GM18951 (cell line): Measurements from ENCODE around the gene TST.

ENCODE experiments used
- POLR2A ChIP-seq: IDR thresholded peaks from 4 replicates; pipeline ENCODE4 v1.6.1; 2011; ENCODE audit warnings: mild to moderate bottlenecking; ENCODE audit not compliant: insufficient read length, insufficient read depth; ENCODE audit errors: extremely low read depth
- in situ Hi-C: fragments of 300-500 bp; cut with MboI; formaldehyde crosslinking; loops from one replicate; pipeline ENCODE4 v1.12.0; 2022; ENCODE audit warnings: low sequenced_read_pairs, mixed read lengths, inconsistent platforms; ENCODE audit not compliant: unreplicated experiment

The TST gene

DNA sequence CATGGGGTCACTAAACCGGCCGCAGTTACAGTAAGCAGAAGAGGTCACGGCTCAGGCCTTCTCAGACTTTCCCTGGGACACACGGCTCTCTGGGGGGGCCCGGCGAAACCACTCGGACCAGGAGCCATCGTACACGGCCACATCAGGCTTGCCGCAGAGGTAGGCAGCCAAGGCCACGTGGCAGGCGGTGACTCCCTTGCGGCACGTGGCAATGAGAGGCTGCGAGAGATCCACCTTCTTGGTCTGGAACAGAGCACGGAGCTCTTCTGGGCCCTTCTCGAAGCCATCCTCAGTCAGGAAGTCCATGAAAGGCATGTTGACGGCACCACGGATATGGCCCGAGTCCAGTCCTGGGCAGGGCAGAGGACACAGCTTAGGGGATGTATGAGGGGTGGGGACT is 8.3 kb downstream of the TST start:
- in situ Hi-C loops, result no loop called here
- no peak for TF ChIP-seq POLR2A

DNA sequence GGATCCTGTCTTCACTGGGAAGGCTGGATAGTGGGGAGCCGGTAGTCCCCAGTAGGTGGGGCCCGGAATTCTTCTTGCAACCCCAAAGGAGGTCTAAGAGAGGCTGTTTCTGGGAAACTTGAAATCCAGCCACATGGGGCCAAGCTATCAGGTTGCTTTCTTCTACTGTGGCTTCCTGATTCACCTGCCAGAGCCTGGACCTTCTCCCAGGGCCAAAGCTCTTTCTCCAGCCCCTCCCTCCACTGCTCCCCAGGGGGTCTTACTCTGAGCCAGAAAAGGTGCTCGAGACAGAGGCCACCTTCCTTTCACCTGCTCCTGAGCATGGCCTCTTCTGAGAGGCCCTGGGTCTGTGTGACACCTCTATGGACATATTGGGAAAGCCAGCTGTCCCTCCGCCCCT is 9.1 kb downstream of the TST start:
- in situ Hi-C loops, result no loop called here
- no peak for TF ChIP-seq POLR2A

DNA sequence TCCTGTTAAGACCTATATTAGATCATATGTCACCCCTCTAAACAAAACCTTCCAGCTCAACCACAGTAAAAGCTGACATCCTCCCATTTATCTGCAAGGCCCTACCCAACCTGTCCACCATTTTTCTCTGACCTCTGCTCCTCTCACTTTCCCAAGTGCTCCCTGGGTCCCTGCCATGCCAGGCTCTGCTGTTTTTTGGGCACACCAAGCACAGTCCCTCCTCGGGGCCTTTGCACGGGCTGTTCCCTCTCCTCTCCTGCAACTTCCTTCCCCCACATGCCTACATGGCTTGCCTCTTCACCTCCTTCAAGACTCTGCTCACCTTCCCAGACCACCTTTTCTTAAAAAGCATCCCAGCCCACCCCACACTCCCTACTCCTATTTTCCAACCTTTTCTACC is 9.8 kb downstream of the TST start:
- no peak for TF ChIP-seq POLR2A
- in situ Hi-C loops, result no loop called here

DNA sequence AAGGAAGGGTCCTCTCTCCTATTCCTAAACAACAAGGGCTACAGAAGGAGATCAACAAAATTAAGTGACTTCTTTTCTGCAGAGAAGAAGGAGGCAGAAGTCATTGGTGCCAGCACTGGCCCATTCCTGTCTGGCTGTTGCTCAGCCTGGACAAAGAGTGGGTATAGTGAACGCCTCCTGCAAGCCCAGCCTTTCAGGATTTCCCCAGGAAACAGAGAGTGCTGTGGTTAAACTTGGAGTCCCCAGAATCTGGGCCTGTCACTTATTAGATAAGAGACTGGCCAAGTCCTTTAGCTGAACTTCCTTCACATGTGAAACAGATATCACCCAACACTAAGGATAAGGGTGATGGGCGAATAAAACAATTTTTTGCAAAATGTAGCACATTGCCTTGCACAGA is 10.9 kb downstream of the TST start:
- TF ChIP-seq POLR2A, result no peak
- in situ Hi-C loops, result no loop called here

DNA sequence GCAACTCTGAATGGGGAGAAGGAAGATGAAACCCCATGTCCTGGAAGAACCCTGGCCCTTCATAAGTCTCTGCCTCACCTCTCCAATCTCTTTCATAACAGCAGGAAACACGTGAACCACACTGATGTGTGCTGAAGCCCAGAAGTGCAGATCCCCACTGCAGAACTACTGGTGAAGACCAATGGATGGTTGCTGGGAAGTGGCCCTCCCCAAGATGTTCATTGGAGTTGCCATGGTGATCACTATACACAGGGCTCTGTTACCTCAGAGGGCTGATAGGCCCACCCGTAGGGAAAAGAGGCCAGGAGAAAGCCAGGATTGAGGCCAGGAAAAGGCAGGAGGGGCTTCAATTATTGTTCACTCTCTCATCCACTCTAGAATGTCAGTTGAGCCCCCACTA is 11.6 kb downstream of the TST start:
- no peak for TF ChIP-seq POLR2A
- in situ Hi-C loops, result no loop called here

DNA sequence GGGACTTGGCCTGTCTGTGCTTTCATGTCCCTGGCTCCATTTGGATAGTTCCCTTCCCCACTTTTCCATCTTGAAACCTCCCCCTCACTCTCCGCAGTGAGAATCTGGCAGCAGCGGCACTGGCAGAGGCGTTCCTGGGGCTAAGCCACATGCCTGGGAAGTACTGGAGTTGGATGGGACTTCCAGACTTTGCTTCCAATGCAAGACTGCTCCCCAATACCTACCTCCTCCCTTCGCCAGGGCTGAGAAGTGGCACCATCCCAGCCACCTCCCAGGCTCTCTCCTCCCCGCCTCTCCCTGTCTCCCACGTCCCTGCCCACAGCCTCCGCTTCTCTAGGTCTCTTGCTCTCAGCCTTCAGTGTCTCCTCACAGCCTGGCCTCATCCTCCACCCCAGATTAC is 16.6 kb downstream of the TST start:
- TF ChIP-seq POLR2A, result no peak
- in situ Hi-C loops, result no loop called here

DNA sequence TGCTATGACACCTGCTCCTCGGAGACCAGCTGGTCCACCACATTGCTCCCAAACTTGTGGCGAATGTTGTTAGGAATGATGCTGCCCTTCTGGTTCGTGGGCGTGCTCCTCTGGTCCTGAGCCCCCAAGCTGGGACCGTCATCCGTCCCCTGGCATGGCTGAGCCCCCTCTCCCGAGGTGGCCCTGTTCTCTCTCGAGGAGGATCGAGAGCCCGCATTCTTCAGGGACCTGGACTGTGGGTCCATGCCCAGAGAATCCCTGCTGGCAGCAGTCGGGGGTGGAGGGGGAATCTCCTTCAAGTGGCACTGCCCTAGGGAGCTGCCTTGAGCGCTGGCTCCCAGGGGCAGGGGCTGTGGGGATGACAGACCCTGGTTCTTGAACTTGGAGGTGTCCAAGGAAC is 17.4 kb downstream of the TST start:
- in situ Hi-C loops, result no loop called here
- no peak for TF ChIP-seq POLR2A

DNA sequence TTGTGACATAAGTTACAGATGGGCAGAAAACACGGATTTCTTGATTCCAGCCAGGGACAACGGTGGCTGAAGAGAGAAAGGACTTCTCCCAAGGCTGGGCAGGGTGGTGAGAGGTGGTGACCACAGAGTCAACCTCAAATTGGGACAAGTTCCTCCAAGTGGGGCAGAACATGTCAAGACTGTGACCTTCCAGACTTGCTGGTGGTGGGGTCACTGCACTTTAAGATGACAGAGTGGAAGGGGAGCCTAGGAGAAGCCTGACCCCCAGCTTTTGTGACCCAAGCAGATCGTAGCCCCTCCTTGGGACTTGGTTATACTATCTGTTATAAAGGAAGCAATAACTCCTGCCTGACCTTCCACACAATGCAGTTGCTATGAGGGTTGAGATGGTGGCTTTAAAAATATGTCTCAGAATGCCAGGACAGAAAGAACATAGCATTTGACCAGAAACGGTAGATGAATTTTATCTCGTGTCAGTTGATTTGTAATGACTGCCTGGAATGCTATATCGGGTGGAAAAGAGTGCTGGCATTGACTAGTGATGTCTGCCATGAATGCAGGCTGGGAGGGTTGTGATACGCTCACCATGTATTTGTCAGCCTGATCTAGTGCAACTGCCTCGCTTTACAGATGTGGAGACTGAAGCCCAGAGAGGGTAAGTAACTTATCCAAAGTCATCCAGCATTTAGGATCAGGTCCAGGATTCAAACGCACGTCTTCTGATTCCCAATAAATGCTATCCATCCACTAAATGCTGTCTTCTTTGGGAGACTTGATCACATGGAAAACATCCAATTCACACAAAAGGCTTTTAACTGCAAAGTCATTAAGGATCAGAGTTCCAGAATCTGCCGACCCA is 18.3 kb downstream of the TST start:
- in situ Hi-C loops, result no loop called here
- TF ChIP-seq POLR2A, result no peak

DNA sequence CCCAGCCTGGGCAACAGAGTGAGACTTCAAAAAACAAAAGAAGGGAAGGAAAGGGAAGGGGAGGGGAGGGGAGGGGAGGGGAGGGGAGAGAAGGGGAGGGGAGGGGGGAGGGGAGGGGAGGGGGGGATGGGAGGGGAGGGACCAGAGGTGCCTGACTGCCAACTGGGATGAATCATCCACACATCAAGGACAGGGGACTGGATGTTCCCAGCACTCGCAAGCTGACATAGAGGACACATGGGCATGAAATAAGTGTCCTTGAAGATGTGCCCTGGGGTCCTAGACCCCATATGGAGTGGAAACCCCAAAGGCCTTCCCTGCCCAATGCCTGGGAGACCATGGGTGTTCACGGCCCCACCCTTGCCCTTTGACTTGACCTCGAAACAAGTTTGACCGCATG is 19.8 kb downstream of the TST start:
- no peak for TF ChIP-seq POLR2A
- in situ Hi-C loops, result no loop called here

DNA sequence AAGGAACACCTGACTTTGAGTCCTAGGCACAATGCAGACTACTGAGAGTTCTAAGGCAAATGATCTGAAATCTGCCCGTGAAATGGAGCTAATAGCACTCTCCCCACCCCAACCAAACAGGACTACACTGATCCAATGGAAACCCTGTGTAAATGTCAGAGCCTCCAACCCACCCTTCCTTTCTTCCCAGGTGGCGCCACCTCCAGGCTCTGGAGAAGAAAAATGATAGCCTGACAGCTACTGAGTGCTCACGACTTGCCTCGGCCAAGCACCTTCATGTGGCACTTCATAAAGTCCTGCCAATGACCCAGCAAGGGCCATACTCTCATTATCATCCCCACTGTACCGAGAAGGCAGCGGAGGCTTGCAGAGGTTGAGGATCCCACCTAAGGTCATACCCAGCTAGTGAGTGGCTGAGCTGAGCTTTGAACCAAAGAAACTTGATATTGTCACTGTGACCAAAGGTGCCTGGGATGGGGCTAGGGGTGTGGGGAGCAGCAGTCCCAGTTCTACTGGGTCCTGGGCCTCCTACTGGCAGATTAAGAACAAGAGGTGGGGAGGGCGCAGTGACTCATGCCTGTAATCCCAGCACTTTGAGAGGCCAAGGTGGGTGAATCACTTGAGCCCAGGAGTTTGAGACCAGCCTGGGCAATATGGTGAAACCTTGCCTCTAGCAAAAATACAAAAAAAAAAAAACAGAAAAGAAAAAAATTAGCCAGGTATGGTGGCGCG is 20.5 kb downstream of the TST start:
- no peak for TF ChIP-seq POLR2A
- in situ Hi-C loops, result no loop called here

DNA sequence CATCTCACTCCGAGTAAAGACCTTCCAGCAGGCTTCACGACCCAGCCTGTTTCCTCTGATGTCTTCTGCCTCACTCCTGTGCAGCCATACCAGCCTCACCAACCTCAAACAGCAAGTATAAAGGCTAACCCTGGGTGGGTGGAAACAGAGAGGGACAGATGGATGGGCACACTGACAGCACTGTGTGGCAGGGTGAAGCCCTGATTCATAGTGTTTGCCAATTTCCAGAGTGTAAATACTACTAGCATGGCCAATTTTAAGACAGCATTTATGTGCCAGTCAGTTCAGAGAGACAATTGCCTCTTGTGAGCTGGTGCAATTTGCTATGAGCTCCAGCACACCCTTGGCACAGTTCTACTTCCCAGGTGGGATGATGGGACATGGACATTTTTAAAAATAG is 21.5 kb downstream of the TST start:
- TF ChIP-seq POLR2A, result no peak
- in situ Hi-C loops, result no loop called here

DNA sequence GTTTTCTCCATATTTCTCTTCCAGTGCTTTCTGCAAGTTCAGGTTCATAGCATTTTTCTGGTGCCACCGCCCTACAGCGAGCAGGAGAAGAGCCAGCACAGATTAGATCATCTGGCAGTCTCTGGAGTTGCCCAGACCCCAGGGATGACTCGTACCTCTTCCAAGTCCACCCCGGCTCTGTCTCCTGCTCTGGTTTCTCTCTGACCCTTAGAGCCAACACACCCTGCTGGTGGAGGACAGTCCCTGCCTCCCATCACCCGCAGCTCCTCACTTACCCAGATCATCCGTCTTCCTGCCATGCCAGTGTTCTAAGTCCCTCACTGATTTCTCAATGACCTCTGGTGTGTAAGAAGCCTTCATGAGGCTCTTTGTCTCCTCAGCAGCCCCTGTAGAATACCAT is 28.0 kb downstream of the TST start:
- in situ Hi-C loops, result no loop called here
- no peak for TF ChIP-seq POLR2A

DNA sequence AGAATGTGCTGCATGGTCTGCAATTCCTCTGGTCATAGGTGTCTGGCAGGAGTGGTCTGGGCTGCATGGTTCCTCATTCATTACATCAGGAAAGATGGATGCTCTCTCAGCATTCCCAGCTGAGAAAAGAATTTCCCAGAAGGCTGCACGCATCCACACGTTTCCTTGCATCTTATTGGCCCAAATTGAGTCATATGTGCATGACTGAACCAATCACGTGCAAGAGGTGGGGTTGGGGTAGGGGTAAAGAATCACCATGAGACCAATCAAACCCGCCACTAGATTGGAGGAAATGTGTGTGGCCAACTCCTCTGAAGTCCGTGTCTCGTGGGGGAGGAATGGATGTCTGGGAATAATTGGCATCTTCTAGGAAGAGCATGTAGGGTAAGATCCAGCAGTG is 28.8 kb downstream of the TST start:
- in situ Hi-C loops, result no loop called here
- TF ChIP-seq POLR2A, result no peak

DNA sequence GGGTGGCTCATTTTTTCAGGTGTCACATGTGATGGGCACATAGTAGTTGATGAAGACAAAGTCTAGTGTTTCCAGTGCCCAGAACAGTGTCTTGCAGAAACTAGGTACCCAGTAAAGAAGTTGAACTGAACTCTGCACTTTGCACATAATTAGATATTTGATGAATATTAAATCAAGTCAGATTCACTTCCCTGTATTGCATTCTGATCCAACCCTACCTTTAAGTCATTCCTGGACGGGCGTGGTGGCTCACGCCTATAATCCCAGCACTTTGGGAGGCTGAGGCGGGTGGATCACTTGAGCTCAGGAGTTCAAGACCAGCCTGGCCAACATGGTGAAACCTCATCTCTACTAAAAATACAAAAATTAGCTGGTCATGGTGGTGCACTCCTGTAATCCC is 30.2 kb downstream of the TST start:
- in situ Hi-C loops, result loop anchor here (10.0 kb wide), 1 partner anchor 214 kb away; the partner anchor contains the start of gene IFT27
